Loucy (cell line): ENCODE data around the gene KLF3.

ENCODE experiments used
- H2AFZ ChIP-seq: fragments of 200-600 bp; sonication (generic); 2 replicates; pipeline ENCODE4 v1.6.0; 2016; ENCODE audit warnings: antibody characterized with exemption, mild to moderate bottlenecking, low read length, moderate library complexity
- H3F3A ChIP-seq: fragments of 200-600 bp; 2 replicates; pipeline ENCODE4 v1.6.0; 2016; ENCODE audit warnings: antibody characterized with exemption, low read depth, mild to moderate bottlenecking
- H3K27me3 ChIP-seq: fragments of 200-600 bp; sonication (generic); 2 replicates; pipeline ENCODE4 v1.6.1; 2014; ENCODE audit warnings: low read length, mild to moderate bottlenecking; ENCODE audit not compliant: insufficient read depth, poor library complexity, severe bottlenecking
- H3K36me3 ChIP-seq: fragments of 200-600 bp; sonication (generic); 2 replicates; pipeline ENCODE4 v1.6.1; 2016; ENCODE audit warnings: low read length; ENCODE audit not compliant: insufficient read depth
- H3K4me1 ChIP-seq: fragments of 200-600 bp; sonication (generic); 2 replicates; pipeline ENCODE4 v1.5.1; 2014; ENCODE audit warnings: low read length, mild to moderate bottlenecking; ENCODE audit not compliant: insufficient read depth, poor library complexity, severe bottlenecking
- H3K4me2 ChIP-seq: fragments of 200-600 bp; sonication (generic); 2 replicates; pipeline ENCODE4 v1.6.0; 2014; ENCODE audit warnings: antibody characterized with exemption, low read length, low read depth, mild to moderate bottlenecking; ENCODE audit not compliant: poor library complexity, severe bottlenecking
- H3K4me3 ChIP-seq: fragments of 200-600 bp; sonication (generic); 2 replicates; pipeline ENCODE4 v1.5.1; 2014; ENCODE audit warnings: low read length, mild to moderate bottlenecking, mixed read lengths; ENCODE audit not compliant: poor library complexity, severe bottlenecking
- H3K79me2 ChIP-seq: fragments of 200-600 bp; sonication (generic); 2 replicates; pipeline ENCODE4 v1.6.1; 2014; ENCODE audit warnings: low read length; ENCODE audit not compliant: insufficient read depth
- H3K9ac ChIP-seq: fragments of 200-600 bp; sonication (generic); 2 replicates; pipeline ENCODE4 v1.6.0; 2014; ENCODE audit warnings: mild to moderate bottlenecking, low read depth, low read length, moderate library complexity; ENCODE audit not compliant: poor library complexity, severe bottlenecking
- H3K9me2 ChIP-seq: fragments of 200-600 bp; sonication (generic); replicated peaks from 2 replicates; pipeline ENCODE4 v1.6.1; 2016; ENCODE audit warnings: low read depth, low read length, mixed read lengths
- H3K9me3 ChIP-seq: fragments of 200-600 bp; sonication (generic); 2 replicates; pipeline ENCODE4 v1.6.1; 2014; ENCODE audit warnings: mild to moderate bottlenecking, antibody characterized with exemption, low read length, low read depth; ENCODE audit not compliant: insufficient read depth
- H4K20me1 ChIP-seq: fragments of 200-600 bp; sonication (generic); 2 replicates; pipeline ENCODE4 v1.6.0; 2014; ENCODE audit warnings: antibody characterized with exemption, low read length, mild to moderate bottlenecking; ENCODE audit not compliant: insufficient read depth, poor library complexity, severe bottlenecking
- CTCF ChIP-seq: fragments of 200-600 bp; sonication (generic); conservative IDR thresholded peaks from 2 replicates; pipeline ENCODE4 v1.5.1; 2014; ENCODE audit warnings: mild to moderate bottlenecking, antibody characterized with exemption, low read length
- EZH2phosphoT487 ChIP-seq: fragments of 200-600 bp; IDR thresholded peaks from 2 replicates; pipeline ENCODE4 v1.6.1; 2018; ENCODE audit warnings: antibody characterized with exemption, mild to moderate bottlenecking, moderate library complexity, borderline replicate concordance

The KLF3 gene

GRCh38 chr4:38675146-38676121, 11.4 kb downstream of the KLF3 start:
- peak; percentile 98 for TF ChIP-seq CTCF
- TF ChIP-seq EZH2phosphoT487, result no peak
- Histone ChIP-seq H3K9me3 (no peaks in the 10 kb centered on the region), H3K9ac (no peak overlapping the region), H3F3A (no peaks in the 10 kb centered on the region), H3K36me3 (no peaks in the 10 kb centered on the region), H3K4me2 (no peak overlapping the region), H3K4me3 (no peak overlapping the region), H3K79me2 (no peaks in the 10 kb centered on the region), H3K4me1 (peaks cover 5% of the 10 kb centered on the region), H4K20me1 (no peaks in the 10 kb centered on the region), H3K9me2 (no peaks in the 10 kb centered on the region), H3K27me3 (no peaks in the 10 kb centered on the region), H2AFZ (peak overlapping the region; percentile 54; the same call in 1 of the 2 replicates)

GRCh38 chr4:38676986-38677385, 13.0 kb downstream of the KLF3 start:
- Histone ChIP-seq H3K9me3 (no peaks in the 10 kb centered on the region), H2AFZ (no peak overlapping the region), H3F3A (no peaks in the 10 kb centered on the region), H3K9me2 (no peaks in the 10 kb centered on the region), H3K9ac (no peak overlapping the region), H3K79me2 (no peaks in the 10 kb centered on the region), H3K4me1 (peaks cover 5% of the 10 kb centered on the region), H3K36me3 (no peaks in the 10 kb centered on the region), H3K27me3 (no peaks in the 10 kb centered on the region), H3K4me3 (no peak overlapping the region), H4K20me1 (no peaks in the 10 kb centered on the region), H3K4me2 (no peak overlapping the region)
- no peak for TF ChIP-seq CTCF
- no peak for TF ChIP-seq EZH2phosphoT487

GRCh38 chr4:38677441-38677840, 13.4 kb downstream of the KLF3 start:
- Histone ChIP-seq H3K27me3 (no peaks in the 10 kb centered on the region), H3K36me3 (no peaks in the 10 kb centered on the region), H3F3A (no peaks in the 10 kb centered on the region), H3K4me3 (no peak overlapping the region), H3K9me2 (no peaks in the 10 kb centered on the region), H3K9me3 (no peaks in the 10 kb centered on the region), H3K4me1 (peaks cover 5% of the 10 kb centered on the region), H3K4me2 (no peak overlapping the region), H2AFZ (no peak overlapping the region), H4K20me1 (no peaks in the 10 kb centered on the region), H3K79me2 (no peaks in the 10 kb centered on the region), H3K9ac (no peak overlapping the region)
- no peak for TF ChIP-seq EZH2phosphoT487
- no peak for TF ChIP-seq CTCF
